GM21367 (cell line): ENCODE results near the gene OR10G3.

Source experiments
- ATAC-seq: cut with Tn5 transposase; IDR thresholded peaks from one replicate; pipeline ENCODE4 v1.9.1; 2021; ENCODE audit not compliant: unreplicated experiment

The OR10G3 gene

GRCh38 chr14:21536418-21537089 lies 43.3 kb downstream of the OR10G3 start:
- ATAC-seq = no peak

- no peak for ATAC-seq
Measured at GRCh38 chr14:21535545-21536417, 44.1 kb downstream of the OR10G3 start.

DNA sequence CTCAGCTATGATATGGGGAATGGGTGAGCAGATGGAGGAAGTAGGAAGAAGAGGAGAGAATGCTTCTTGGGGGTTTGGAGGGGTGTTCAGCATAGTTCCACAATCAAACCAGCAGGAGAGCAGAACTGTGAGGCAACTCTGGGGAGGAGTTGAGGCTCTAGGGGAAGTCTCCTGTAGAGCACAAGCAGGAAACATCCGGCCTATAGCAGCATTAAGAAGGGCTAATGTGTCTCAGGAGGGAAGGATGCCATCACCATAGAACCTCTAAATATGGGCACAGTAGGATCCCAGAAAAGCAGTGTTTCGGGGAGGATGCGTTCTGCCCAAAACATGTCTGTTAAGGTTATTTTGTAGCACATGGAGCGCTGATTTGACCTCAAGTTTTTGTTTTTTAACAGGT lies 45.3 kb downstream of the OR10G3 start:
- ATAC-seq = no peak

DNA sequence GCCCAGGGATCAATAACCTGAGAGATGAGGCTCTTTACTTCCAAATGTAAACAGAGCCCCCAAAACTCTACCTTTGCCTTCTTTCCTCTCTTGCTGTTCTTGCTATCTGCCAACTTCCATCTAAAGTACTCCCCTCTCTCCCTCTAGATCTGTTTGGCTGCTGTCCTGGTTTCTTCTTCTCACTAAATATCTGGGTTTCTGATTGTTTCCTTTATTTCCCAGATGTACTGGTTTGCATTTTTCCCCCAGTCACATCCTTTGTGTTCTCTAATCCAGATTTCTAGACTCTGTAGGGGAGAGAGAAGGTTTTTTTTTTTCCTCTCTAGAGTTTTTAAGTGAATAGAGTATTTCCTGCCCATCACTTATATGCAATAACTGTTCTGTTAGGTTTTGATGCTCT lies 46.6 kb downstream of the OR10G3 start:
- no peak for ATAC-seq

DNA sequence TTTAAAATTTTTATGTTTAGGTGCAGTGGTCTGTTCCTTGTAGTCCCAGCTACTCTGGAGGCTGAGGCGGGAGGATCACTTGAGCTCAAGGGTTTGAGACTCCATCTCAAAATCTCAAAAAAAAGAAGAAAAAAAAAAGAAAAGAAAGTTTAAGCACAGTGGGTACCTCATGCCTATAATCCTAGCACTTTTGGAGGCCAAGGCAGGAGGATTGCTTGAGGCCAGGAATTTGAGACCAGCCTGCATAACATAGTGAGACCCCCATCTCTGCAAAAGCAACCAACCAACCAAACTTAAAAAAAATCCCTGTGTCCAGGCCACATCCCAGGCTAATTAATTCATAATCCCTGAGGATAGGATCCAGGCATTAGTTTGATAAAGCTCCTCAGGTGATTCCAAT lies 50.4 kb downstream of the OR10G3 start:
- ATAC-seq = no peak

- ATAC-seq = no peak
Measured at GRCh38 chr14:21528381-21529348, 51.2 kb downstream of the OR10G3 start.

DNA sequence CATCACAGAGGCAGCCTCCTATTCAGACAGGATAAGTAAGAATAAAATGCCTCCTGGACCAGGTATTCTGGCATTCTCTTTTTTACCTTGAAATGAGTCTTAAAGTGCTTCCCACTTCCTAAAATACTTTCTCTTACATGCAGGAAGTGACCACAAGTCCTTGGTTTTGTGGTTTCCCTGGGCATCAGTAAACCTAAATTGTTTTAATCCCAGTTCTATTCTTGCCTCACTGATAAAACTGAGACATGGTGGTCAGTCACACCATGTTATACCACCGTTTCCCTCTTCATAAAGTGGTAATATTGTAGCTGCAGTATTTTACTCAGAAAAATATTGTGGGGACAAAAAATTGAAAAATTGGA lies 52.6 kb downstream of the OR10G3 start:
- no peak for ATAC-seq

- no peak for ATAC-seq
Measured at GRCh38 chr14:21526672-21527317, 53.1 kb downstream of the OR10G3 start.

DNA sequence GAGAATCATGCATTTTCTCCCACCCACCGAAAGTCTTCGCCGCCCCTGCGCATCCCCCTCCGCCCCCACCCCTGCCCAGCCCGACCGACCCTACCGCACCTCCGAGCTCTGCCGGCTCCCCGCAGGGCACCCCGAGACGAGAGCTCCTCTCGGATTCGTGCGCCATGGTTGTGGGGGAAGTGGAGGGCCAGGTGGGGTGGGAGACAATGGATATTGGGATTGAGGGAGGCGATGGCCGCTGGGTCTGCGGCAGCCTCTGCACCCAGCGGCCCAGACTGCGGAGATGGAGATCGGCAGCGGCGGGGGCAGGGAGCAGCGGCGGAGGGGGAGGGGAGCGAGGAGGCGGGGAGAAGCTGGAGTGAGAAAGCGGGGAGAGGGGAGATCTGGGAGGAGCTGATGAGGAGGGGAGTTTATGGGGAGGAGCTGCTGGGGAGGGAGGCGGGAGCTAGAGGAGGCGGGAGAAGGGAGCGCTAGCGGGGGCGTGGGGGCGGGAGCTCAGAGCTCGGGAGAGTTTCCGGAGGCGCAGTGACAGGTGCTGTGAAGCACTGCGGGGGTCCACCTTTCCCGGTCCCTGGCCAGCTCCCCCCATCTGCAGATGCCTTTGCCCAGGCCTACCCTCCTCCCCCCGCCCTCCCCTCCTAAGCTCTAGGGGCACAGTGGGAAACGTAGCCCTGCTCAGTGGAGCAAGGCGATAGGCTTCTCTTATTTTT lies 53.8 kb downstream of the OR10G3 start, which contains the start of gene SALL2:
SALL2 (minus strand) TSS at position 385 of the 710 bp plus-strand sequence; CDS start at position 166, 219 bp downstream.
- no peak for ATAC-seq

DNA sequence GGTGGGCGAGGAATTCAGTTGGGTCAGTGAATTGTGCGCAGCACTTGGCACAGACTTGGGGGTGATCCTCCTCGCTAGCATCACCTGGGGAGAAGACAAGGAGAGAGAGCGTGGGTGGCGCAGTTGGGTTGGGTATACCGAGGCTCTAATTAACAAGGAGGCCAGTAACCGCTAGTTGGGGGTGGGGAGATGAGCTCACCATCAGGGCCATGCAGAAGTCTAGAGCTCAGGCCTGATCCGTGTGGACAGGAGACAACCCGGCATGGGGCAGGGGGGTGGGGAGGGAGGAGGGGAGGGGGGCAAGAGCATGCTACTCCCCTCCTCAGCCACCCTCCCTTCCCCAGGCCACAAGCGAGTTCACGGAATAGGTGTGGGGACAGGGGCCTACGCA lies 54.3 kb downstream of the OR10G3 start:
- no peak for ATAC-seq

- no peak for ATAC-seq
Measured at GRCh38 chr14:21524575-21525490, 55.0 kb downstream of the OR10G3 start.

GRCh38 chr14:21523203-21523602 lies 56.7 kb downstream of the OR10G3 start:
- no peak for ATAC-seq

DNA sequence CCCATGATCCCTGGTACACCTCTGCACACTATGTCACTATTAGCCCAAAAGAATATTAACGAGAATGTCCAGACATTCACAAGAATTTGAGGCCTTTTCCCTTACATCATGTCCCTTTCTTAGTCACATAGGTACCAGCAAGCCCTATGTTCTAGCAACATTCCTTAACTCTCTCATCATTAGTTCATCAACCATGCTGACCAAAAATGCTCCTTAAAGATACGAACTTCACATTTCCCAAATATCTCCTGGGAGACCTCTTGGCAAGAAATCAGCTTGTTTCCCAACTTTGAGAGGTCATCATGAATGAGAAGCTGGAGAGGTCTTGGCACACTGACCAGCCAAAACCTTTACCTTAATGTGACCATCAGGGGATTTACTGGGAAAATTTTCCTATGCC lies 58.4 kb downstream of the OR10G3 start:
- no peak for ATAC-seq

GRCh38 chr14:21520767-21521166 lies 59.1 kb downstream of the OR10G3 start:
- ATAC-seq = no peak

- no peak for ATAC-seq
Measured at GRCh38 chr14:21518725-21519124, 61.2 kb downstream of the OR10G3 start.
